Skeletal muscle tissue (tissue), 4 donors: ENCODE results near the gene CCN5. TPM values are rescaled to one million over a fixed set of nuclear protein-coding genes. Genes with fewer than 3 reads are reported as not detected.

Source experiments
- H3K27ac ChIP-seq: one replicate; pipeline ENCODE4 v1.7.0; 2013; ENCODE audit warnings: mild to moderate bottlenecking, low read depth, low read length, inconsistent platforms
- H3K27me3 ChIP-seq, 3 donors: one replicate each; pipeline ENCODE4 v1.7.0; 2013; ENCODE audit warnings: low read length in 3 of 3; ENCODE audit not compliant: control insufficient read depth in 3 of 3, insufficient read depth in 3 of 3
- H3K36me3 ChIP-seq, 3 donors: one replicate each; pipeline ENCODE4 v1.7.0; 2013; ENCODE audit warnings: low read length in 3 of 3; ENCODE audit not compliant: control insufficient read depth in 3 of 3, insufficient read depth in 3 of 3
- H3K4me1 ChIP-seq, 3 donors: one replicate each; pipeline ENCODE4 v1.7.0; 2013; ENCODE audit warnings: low read length in 3 of 3, mild to moderate bottlenecking in 3 of 3; ENCODE audit not compliant: control insufficient read depth in 3 of 3, insufficient read depth in 3 of 3
- H3K4me3 ChIP-seq, 3 donors: one replicate each; pipeline ENCODE4 v1.7.0; 2013; ENCODE audit warnings: low read length in 3 of 3
- H3K9ac ChIP-seq, 3 donors: one replicate each; pipeline ENCODE4 v1.7.0; 2013; ENCODE audit warnings: low read length in 3 of 3, mild to moderate bottlenecking in 3 of 3, moderate library complexity in 2 of 3, low read depth in 1 of 3
- H3K9me3 ChIP-seq, 3 donors: one replicate each; pipeline ENCODE4 v1.7.0; 2013; ENCODE audit warnings: low read length in 3 of 3; ENCODE audit not compliant: control insufficient read depth in 3 of 3
- total RNA-seq: library from RNA; depleted of rRNA; stranded (reverse); fragments of >200 nt; gene quantifications from one replicate; pipeline ENCODE4 v1.2.3, GENCODE V29; 2014
- donor health status: Osteomylitis.

Gene CCN5
- total RNA-seq, 1 donor from 2014 or later: not detected

DNA sequence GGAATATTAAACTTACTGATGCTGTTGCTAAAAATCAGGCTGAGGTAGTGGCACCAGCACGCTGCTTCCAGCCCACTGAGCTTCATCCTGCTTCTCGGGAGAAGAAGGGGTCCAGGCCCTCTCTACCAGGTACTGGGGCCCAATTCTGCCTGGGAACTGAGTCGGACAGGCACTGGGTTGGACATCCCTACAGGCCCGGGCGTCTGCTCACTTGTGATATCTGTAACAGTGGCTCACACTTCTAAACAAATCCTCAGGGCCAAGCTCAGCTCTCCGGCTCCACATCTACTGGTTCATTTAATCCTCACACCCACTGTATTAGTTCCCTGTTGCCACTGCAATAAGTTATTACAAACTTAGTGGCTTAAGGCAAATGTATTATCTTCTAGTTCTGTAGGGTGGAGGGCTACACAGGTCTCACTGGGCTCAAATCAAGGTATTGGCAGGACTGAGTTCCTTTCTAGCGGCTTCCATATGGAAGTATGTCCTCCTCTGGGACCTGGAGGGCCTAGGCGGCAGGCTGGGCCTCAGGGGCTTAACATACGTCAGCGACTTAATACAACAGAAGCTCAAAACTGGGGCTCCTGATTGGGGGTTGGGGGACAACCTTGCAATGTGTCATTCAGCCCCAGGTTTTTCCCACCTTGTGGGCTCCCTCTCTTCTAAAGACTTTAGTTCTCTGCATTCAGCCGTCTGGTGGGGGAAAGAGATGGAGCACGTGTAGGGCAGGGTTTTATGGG, 28.9 kb downstream of the CCN5 start:
- Histone ChIP-seq H3K9ac (no peak overlapping the region), H3K27ac (no peak overlapping the region), H3K4me3 (no peak overlapping the region), H3K27me3 (peaks cover 12 to 16% (median 13%) of the 10 kb centered on the region in 3 donors), H3K9me3 (no peaks in the 10 kb centered on the region), H3K36me3 (no peaks in the 10 kb centered on the region), H3K4me1 (peaks cover 18 to 36% (median 18%) of the 10 kb centered on the region in 3 donors)

DNA sequence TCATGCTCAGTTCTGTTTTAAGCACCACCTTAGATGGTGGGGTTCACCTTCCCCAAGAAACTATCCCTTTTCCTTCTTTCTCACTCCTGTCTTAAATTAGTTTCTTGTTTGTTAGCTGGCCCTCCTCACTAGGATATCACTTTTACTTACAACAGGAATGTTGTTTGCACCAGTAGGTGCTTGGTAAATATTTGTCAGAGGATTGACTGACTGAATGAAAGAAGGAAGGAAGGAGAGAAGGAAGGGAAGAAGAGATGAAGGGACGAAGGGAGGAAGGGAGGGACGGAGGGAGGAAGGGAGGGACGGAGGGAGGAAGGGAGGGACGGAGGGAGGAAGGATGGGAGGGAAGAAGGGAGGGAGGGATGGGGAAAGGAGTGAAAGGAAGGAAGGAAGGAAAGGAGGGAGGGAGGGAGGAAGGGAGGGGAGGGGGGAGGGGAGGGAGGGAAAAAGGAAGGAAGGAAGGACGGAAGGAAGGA, 30.0 kb downstream of the CCN5 start:
- no peaks in the 10 kb centered on the region for H3K36me3 ChIP-seq
- no peaks in the 10 kb centered on the region for H3K9me3 ChIP-seq
- peak overlapping the region in 2 of 3 donors; percentile 63 to 64 for H3K4me3 ChIP-seq
- peaks cover 18 to 25% (median 22%) of the 10 kb centered on the region in 3 donors for H3K27me3 ChIP-seq
- H3K9ac ChIP-seq: peak overlapping the region in 1 of 3 donors; percentile 65
- peak overlapping the region; percentile 36 for H3K27ac ChIP-seq
- H3K4me1 ChIP-seq: peaks cover 8 to 32% (median 10%) of the 10 kb centered on the region in 3 donors

DNA sequence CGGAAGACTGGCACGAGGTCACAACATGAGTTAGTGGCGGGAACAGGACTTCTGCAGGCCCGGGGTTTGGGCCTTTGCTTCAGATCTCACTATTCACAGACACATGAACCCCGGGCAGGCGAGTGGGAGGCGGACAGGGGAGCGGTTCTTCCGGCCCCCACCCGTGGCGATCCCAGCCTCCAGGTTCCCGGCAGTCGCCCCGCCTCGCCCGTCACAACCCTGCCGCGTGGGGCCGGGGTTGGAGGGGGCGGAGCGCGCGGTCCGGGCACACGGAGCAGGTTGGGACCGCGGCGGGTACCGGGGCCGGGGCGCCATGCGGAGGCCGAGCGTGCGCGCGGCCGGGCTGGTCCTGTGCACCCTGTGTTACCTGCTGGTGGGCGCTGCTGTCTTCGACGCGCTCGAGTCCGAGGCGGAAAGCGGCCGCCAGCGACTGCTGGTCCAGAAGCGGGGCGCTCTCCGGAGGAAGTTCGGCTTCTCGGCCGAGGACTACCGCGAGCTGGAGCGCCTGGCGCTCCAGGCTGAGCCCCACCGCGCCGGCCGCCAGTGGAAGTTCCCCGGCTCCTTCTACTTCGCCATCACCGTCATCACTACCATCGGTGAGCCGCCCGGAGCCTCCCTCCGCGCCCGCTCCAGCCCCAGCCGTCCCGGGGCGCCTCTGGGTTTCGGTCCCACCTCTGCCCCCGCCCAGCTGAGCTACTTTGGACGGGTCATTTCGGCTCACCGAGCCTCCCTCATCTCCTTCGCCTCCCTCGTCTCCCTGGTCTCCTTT, 30.6 kb downstream of the CCN5 start, which contains the start of gene KCNK15:
TSS of gene KCNK15 (plus strand) at position 268 of the 769 bp plus-strand sequence. CDS start at position 314, 46 bp downstream.
- H3K27me3 ChIP-seq: peaks cover 24 to 27% (median 25%) of the 10 kb centered on the region in 3 donors
- H3K4me3 ChIP-seq: peak within 1 kb of the TSS; percentile 25 to 64 (median 63)
- H3K9me3 ChIP-seq: no peaks in the 10 kb centered on the region
- H3K9ac ChIP-seq: peak within 1 kb of the TSS in 2 of 3 donors; percentile 64 to 65
- H3K27ac ChIP-seq: peak within 1 kb of the TSS; percentile 36
- peaks cover 8 to 31% (median 9%) of the 10 kb centered on the region in 3 donors for H3K4me1 ChIP-seq
- no peaks in the 10 kb centered on the region for H3K36me3 ChIP-seq

DNA sequence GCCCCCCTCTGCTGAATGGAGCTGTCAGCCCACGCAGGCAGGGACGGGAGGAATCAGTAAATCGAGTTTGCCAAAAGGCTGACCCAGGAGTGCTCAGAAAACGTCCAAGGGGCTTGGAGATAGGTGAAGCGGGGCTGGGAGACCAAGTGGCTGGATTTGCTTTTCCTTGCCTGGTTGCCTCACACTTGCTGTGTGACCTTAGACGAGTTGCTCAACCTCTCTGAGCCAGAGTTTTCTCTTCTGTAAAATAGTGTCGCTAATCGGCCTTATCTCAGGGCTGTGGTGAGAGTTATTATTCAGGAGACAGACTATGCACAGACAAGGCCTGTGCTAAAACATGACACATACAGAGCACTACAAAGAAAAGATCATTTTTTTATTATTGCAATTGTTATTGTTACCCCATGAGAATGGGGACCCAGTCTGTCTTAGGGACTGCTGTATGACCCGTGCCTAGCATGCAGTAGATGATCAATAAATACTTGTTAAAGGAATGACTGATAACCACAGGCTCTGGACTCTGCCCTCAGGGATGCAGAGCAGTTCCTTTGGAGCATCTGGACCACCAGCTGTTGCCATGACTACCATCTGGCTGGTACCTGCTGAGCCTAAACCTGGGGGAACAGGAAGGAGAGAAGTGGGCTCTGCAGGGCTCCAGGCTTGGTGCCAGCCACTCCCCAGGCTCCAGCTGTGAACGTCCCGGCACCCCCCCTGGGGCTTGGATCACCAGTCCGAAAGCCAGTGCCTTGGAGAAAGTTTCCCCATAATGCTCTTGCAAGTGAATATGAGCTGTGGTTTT, 31.4 kb downstream of the CCN5 start:
- H3K27me3 ChIP-seq: peaks cover 24 to 31% (median 30%) of the 10 kb centered on the region in 3 donors
- H3K9ac ChIP-seq: peak overlapping the region in 2 of 3 donors; percentile 64 to 65
- H3K4me3 ChIP-seq: peak overlapping the region; percentile 25 to 64 (median 63)
- no peaks in the 10 kb centered on the region for H3K9me3 ChIP-seq
- H3K27ac ChIP-seq: no peak overlapping the region
- no peaks in the 10 kb centered on the region for H3K36me3 ChIP-seq
- H3K4me1 ChIP-seq: peaks cover 8 to 31% (median 9%) of the 10 kb centered on the region in 3 donors

DNA sequence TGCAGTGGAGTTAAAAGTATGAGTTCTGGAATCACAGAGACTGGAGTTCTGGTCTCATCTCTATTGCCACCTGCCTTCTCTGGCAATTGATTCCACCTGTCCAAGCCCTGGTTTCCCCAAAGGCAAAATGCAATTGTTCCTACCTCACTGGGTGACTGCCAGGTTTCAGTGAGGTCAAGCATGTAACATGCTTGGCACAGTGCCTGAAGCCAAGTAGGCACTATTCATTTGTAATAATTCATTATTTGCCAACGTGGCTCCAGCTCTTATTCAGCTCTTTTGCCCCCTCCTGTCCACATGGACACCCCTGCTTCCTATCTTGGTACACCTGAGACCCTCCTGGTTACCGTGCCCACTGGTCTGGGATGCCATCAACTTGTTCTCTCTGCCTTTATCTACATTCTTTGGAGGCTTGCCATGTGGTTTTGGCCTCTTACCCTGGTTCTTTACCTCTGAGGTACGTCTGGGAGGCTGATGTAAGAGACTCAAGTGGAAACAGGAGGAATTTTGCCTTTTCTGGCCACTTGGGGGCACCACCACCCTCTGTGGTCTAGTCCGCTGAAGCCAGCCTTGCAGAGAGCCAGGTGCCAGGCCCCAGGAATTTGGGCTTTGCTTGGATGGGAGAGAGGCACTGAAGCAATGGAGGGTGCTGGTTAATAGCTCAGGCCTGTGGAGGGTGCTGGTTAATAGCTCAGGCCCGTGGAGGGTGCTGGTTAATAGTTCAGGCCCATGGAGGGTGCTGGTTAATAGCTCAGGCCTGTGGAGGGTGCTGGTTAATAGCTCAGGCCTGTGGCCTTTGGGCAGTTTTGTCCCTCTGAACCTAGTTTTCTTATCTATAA, 32.2 kb downstream of the CCN5 start:
- no peak overlapping the region for H3K4me3 ChIP-seq
- no peak overlapping the region for H3K27ac ChIP-seq
- peaks cover 8 to 31% (median 9%) of the 10 kb centered on the region in 3 donors for H3K4me1 ChIP-seq
- no peak overlapping the region for H3K9ac ChIP-seq
- H3K36me3 ChIP-seq: no peaks in the 10 kb centered on the region
- H3K9me3 ChIP-seq: no peaks in the 10 kb centered on the region
- peaks cover 31 to 35% (median 31%) of the 10 kb centered on the region in 3 donors for H3K27me3 ChIP-seq

DNA sequence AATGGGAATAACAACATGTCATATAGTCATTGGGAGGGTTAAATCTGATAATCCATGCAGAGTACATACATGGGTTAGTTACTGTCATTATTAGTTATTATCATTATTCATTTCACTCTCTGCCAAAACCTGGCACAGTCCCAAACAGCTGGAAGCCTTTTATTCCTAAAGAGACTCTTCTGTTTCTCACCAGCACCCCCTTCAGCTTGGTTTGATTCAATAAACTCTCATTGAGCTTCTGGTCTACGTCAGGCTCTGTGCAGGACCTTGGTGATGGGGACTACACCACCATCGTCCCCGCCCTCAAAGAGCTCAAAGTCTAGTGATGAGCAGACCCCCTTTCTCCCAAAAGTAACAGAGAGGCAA, 32.8 kb downstream of the CCN5 start:
- peaks cover 31 to 35% (median 34%) of the 10 kb centered on the region in 3 donors for H3K27me3 ChIP-seq
- no peaks in the 10 kb centered on the region for H3K9me3 ChIP-seq
- no peaks in the 10 kb centered on the region for H3K36me3 ChIP-seq
- no peak overlapping the region for H3K9ac ChIP-seq
- H3K27ac ChIP-seq: no peak overlapping the region
- H3K4me1 ChIP-seq: peaks cover 8 to 25% (median 9%) of the 10 kb centered on the region in 3 donors
- no peak overlapping the region for H3K4me3 ChIP-seq

DNA sequence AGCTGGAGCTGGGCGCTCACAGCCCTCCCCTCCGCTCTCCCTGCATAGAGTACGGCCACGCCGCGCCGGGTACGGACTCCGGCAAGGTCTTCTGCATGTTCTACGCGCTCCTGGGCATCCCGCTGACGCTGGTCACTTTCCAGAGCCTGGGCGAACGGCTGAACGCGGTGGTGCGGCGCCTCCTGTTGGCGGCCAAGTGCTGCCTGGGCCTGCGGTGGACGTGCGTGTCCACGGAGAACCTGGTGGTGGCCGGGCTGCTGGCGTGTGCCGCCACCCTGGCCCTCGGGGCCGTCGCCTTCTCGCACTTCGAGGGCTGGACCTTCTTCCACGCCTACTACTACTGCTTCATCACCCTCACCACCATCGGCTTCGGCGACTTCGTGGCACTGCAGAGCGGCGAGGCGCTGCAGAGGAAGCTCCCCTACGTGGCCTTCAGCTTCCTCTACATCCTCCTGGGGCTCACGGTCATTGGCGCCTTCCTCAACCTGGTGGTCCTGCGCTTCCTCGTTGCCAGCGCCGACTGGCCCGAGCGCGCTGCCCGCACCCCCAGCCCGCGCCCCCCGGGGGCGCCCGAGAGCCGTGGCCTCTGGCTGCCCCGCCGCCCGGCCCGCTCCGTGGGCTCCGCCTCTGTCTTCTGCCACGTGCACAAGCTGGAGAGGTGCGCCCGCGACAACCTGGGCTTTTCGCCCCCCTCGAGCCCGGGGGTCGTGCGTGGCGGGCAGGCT, 35.1 kb downstream of the CCN5 start:
- Histone ChIP-seq H3K4me3 (peak overlapping the region in 1 of 3 donors; percentile 20), H3K27ac (no peak overlapping the region), H3K4me1 (peaks cover 8 to 21% (median 9%) of the 10 kb centered on the region in 3 donors), H3K36me3 (no peaks in the 10 kb centered on the region), H3K9me3 (no peaks in the 10 kb centered on the region), H3K9ac (no peak overlapping the region), H3K27me3 (peaks cover 31 to 35% (median 34%) of the 10 kb centered on the region in 3 donors)

DNA sequence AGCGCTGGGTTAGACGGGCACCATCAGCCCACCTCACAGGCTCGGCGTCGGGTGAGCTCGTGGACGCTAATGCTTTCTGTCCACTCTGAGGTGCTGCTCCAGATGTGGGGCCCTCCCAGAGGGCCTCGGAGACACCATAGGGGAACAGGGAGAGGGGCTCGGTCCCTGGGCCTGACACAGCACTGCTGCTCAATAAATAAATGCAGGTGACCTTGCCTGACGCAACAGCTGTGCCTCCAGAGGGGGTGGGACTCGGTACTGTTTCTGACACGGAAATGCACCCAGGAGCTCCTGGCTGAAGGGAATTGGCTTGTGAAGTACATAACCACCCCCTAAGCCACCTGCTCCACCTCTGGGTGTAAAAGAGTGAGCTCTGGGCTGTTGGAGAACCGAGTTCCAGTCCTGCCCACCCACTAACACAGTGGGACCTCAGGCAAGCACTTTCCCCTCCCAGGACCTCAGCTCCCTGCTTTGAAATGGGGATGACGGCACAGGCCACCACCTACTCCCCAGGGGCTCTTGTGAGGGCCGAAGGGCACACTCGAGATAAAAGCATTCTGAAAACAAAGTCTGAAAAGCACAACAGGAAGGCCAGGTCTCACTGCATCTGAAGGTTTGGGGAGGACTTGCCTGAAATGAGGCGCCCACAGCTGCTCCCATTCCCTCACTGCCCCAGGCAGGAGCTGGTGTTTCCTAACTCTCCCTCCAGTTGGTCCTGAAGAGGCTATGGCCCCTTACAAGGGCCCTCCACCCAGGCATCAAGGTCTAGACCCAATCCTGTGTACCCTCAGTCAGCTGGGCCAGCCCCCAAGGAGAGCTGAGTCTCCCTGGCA, 37.1 kb downstream of the CCN5 start:
- no peaks in the 10 kb centered on the region for H3K9me3 ChIP-seq
- H3K4me1 ChIP-seq: peaks cover 1 to 10% (median 3%) of the 10 kb centered on the region in 3 donors
- peaks cover 17 to 32% (median 25%) of the 10 kb centered on the region in 3 donors for H3K27me3 ChIP-seq
- no peak overlapping the region for H3K4me3 ChIP-seq
- H3K27ac ChIP-seq: no peak overlapping the region
- no peaks in the 10 kb centered on the region for H3K36me3 ChIP-seq
- H3K9ac ChIP-seq: no peak overlapping the region
